ENCODE data around the gene NQO2. TPM values are rescaled to one million over a fixed set of nuclear protein-coding genes. Genes with fewer than 3 reads are reported as not detected.

The NQO2 gene
- total and polyA plus RNA-seq, 2 of the 13 experiments (the other 11 are each of a cell fraction or from before 2014, with no cell fraction given), result 32.2 to 56.5 TPM

GRCh38 chr6:2971420-2972218, 28.1 kb upstream of the NQO2 start, which contains the start of gene SERPINB6 (continued):
- TF ChIP-seq PAXIP1 (CRISPR knock-in tag; conservative IDR thresholded peaks at IDR 0.05) (peak; percentile 73), ZNF362 (CRISPR knock-in tag; IDR thresholded peaks at IDR 0.05; ENCODE audit: borderline replicate concordance) (no peak; the same call in 1 of the 2 replicates), ZNF430 (CRISPR knock-in tag; IDR thresholded peaks at IDR 0.05) (peak; percentile 82), ZNF615 (CRISPR knock-in tag; IDR thresholded peaks at IDR 0.05; ENCODE audit: borderline replicate concordance) (no peak), ZNF282 (IDR thresholded peaks at IDR 0.05; ENCODE audit: partially characterized antibody) (no peak), TFDP1 (CRISPR knock-in tag; IDR thresholded peaks at IDR 0.05; ENCODE audit: borderline replicate concordance) (peak; percentile 35; the same call in 1 of the 2 replicates), ZNF33A (CRISPR knock-in tag; IDR thresholded peaks at IDR 0.05; ENCODE audit: borderline replicate concordance) (0 out of 2 replicates have a peak, but pooled peaks have one; percentile 26), ZMYM2 (CRISPR knock-in tag; IDR thresholded peaks at IDR 0.05) (peak; percentile 90; the same call in 1 of the 2 replicates), MAF1 (CRISPR knock-in tag; IDR thresholded peaks at IDR 0.05; ENCODE audit: borderline replicate concordance) (0 out of 2 replicates have a peak, but pooled peaks have one; percentile 8), NCOA2 (CRISPR knock-in tag; IDR thresholded peaks at IDR 0.05) (0 out of 2 replicates have a peak, but pooled peaks have one; percentile 31), MYPOP (CRISPR knock-in tag; IDR thresholded peaks at IDR 0.05) (peak; percentile 65), ESRRA (CRISPR knock-in tag; IDR thresholded peaks at IDR 0.05; ENCODE audit: low read depth) (peak; percentile 68; the same call in 1 of the 2 replicates), FOSL1 (CRISPR knock-in tag; IDR thresholded peaks at IDR 0.05; ENCODE audit: borderline replicate concordance) (no peak), NFIC (IDR thresholded peaks at IDR 0.05; ENCODE audit: low read length) (no peak), ZNF274 (CRISPR knock-in tag; IDR thresholded peaks at IDR 0.05) (no peak), KMT2A (CRISPR knock-in tag; IDR thresholded peaks at IDR 0.05) (no peak), FOXM1 (CRISPR knock-in tag; IDR thresholded peaks at IDR 0.05) (no peak), TBX2 (CRISPR knock-in tag; IDR thresholded peaks at IDR 0.05; ENCODE audit: borderline replicate concordance) (peak; percentile 85; the same call in 1 of the 2 replicates), HNRNPH1 (optimal IDR thresholded peaks at IDR 0.05; ENCODE audit: low read depth, low read length) (no peak), SKIL (CRISPR knock-in tag; IDR thresholded peaks at IDR 0.05; ENCODE audit: borderline replicate concordance) (peak; percentile 96)
